ENCODE data around the gene LETM1.
A peak's percentile ranks its signal among the peaks of the same experiment; 100 is the strongest.

LETM1 gene

DNA sequence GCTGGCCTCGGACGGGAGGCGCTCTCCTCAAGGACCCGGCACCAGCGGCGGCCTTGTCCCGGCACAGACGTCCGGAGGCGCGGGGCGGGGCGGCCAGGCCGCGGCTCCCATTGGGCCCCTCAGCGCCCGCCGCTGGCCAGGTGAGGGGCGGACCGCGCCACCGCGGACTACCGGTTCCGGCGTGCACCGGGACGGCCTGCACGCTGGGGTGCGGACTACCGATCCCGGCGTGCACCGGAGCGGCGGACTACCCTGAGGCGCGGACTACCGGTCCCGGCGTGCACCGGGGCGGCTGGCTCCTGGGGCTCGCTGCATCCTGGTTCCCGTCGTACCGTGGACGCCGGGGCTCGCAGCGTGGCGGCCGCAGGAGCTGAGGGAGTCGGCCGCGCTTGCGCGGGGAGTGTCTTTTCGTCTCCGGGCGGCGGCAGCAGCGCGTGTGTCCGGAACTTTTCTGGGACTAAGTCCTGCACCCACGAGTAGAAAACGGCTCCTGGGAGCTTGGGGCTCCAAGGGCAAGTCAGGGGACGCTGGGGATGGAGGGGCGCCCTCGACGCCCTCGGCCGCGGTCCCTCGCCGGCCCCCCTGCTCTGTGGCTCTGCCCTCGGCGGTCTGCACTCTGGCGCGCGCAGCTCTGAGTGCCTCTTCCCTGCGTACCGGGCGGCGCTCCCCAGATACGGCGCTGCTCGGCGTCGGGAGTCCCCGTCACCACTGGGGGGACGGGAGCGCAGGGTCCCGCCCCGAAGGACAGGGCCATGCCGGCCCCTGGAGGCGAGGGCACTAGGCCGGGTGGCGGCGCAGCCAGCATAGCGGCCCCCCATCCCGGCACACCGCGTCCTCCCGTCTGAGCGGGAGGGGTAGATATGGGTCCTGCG, at the start of gene LETM1:
LETM1 (minus strand) TSS at position 86 of the 872 bp plus-strand sequence. CDS start 206 bp downstream, outside the sequence.
- peak; percentile 90 to 92 for DNase-seq

DNA sequence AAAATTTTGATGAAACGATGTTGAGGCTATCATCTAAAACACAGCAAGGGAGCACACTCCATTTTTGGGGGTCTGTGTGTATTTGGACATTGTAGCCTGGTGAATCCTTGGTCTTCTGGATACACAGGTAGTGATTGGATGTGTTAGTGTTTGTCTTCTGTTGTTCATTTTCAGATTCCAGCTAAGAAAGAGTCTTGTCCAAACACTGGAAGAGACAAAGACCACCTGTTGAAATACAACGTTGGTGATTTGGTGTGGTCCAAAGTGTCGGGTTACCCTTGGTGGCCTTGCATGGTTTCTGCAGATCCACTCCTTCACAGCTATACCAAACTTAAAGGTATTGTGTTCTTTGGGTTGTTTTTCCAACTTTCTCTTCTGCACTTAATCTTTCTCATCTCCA, 48.1 kb upstream of the LETM1 start:
- DNase-seq, result no peak

DNA sequence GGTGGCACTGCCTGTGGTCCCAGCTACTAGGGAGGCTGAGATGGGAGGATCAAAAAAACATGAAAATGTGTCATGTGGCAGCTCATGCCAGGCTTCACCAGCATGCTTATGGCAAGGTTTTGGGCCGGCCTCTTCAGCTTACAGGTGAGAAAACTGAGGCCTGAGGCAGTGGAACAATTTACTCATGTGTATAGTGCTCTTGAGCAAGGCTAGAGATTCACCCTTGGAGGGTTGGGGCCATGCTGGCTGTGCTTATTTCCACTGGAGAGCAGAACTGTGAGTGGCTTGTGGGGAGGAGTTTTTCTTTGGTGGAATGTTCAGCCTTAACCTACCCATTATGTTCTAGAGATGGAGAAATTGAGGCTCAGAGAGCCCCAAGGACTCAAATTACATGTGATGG, 47.1 kb upstream of the LETM1 start:
- DNase-seq, result no peak

DNA sequence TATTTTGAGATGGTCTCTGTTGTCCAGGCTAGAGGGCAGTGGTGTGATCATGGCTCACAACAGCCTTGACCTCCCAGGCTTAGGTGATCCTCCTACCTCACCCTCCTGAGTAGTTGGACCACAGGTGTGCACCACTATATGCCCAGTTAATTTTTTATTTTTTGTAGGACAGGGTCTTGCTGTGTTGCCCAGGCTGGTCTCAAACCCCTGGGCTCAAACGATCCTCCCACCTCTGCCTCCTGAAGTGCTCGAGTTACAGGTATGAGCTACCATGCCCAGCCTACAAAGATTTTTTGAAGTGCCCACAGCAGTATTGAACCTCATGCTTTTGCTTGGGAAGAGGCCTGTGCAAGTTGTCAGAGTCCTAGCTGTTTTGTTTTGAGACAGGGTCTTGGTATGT, 46.3 kb upstream of the LETM1 start:
- DNase-seq, result no peak

DNA sequence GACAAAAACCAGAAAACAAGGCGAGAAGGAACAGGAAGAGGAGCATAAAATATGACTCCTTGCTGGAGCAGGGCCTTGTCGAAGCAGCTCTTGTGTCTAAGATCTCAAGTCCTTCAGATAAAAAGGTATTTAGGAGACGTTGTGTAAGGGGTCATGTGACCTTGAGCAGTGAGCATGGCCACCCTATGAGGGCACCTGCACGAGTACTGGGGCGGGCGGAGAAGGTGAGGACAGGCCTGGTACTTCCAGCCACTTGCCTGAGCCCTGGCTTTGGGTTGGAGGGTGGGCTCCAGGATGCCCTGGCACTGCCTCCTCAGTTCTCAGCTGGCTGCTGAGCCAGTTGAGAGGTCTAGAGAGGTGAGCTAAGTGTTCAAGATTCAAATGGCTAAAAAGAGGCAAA, 45.2 kb upstream of the LETM1 start:
- no peak for DNase-seq

DNA sequence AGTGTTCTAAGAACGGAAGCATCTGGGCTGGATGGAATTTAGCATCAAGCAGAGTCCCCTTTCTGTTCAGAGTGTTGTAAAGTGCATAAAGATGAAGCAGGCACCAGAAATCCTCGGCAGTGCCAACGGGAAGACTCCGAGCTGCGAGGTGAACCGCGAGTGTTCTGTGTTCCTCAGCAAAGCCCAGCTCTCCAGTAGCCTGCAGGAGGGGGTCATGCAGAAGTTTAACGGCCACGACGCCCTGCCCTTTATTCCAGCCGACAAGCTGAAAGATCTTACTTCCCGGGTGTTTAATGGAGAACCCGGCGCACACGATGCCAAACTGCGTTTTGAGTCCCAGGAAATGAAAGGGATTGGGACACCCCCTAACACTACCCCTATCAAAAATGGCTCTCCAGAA, 44.7 kb upstream of the LETM1 start:
- DNase-seq, result no peak

DNA sequence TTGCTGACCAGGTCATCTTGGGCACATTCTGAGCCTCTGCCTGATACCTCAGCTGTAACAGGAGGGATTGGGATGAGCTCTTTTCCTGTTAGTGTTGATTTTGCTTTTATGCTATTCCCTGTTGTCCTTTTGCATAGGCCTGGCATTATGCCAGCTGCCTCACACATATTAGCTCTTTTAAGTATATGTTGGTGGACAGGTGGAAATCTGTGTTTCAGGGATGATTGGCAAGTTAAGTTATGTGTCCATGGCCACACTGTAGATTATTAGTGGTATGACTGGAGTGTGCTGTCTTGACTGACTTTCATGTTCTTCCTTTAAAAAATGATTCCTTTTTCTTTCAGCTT, 44.1 kb upstream of the LETM1 start:
- no peak for DNase-seq

DNA sequence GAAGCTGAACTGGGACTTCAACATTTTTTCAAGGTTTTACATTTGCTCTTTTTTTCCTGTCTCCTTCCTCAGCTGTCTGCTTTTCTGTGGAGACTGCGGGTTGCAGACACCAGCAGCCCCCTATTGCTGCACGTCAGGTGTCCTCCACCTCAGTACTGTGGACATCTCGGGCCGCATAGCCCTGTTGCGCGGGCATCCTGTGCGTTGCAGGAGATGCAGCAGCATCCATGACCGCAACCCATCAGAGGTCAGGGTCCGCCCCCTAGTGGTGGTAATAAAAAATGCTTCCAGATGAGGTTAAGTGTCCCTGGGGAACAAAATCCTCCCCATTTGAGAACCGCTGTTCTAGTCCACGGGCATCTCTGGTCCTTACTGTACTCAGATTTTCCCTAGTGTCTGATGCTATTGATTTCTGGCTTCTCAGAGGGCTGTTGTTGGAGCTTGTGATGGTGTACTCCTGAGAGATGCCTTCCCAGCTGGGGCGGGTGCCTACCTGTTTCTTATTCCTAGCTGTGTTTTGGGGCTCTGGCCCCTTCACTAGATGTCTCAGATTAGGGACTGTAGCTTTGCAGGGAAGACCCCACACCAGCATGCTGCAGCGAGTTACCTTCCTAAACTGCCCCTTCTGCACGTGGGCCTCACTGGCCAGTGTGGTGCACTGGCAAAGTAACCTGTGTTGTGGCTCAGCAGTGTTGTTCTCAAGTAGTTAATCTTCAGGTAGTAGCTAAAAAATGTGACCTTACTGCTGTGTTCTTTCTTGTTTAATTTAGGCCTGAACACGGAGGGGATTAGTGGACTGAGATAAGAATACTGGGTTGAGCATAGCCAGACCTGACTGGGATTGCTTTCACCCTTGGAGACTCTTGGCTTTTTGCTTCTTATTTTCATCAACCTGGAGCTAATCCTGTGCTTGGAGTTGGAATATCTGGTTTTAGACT, 43.5 kb upstream of the LETM1 start:
- peak; percentile 72 to 78 for DNase-seq

DNA sequence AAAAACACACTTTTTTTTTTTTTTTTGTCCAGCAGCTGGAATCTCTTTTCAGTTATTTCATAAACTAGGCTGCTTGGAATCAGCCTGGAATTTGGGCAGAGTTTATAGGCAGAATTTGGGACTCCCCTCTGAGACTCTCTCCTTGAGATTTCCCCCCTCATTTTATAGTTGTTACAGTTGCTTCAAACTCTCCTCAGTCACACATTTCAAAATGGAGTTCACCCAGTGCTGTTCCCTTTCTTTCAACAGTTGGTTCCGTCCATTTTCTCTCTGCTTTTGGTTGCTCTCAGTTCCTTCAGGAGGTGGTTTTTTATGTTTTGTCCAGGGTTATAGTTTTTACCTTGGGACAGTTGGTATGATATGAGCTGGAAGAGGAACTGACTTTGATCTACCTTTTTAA, 42.7 kb upstream of the LETM1 start:
- DNase-seq, result no peak

DNA sequence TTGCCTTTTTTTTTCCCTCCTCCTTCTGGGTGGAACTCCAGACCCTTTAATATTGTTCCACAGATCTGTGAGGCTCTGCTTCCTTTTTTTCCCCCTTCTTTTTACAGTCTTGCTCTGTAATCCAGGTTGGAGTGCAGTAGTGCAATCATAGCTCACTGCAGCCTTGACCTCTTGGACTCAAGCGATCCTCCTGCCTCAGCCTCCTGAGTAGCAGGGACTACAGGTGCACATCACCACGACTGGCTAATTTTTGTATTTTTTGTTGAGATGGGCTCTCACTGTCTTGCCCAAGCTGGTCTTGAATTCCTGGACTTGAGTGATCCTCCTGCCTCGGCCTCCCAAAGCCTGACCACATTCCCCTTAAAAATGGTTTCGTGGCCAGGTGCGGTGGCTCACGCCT, 42.1 kb upstream of the LETM1 start:
- no peak for DNase-seq

DNA sequence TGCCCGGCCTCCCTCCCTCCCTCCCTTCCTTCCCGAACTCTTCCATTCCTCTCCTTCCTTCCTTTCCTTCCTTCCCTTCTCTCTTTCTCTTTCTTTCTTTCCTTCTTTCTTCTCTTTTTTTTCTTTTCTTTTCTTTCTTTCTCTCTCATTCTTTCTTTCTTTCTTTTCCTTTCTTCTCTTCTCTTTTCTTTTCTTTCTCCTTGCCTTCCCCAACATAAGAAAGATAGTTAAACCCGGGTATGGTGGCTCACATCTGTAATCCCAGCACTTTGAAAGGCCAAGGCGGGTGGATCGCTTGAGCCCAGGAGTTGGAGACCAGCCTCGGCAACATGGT, 40.7 kb upstream of the LETM1 start:
- DNase-seq, result no peak

DNA sequence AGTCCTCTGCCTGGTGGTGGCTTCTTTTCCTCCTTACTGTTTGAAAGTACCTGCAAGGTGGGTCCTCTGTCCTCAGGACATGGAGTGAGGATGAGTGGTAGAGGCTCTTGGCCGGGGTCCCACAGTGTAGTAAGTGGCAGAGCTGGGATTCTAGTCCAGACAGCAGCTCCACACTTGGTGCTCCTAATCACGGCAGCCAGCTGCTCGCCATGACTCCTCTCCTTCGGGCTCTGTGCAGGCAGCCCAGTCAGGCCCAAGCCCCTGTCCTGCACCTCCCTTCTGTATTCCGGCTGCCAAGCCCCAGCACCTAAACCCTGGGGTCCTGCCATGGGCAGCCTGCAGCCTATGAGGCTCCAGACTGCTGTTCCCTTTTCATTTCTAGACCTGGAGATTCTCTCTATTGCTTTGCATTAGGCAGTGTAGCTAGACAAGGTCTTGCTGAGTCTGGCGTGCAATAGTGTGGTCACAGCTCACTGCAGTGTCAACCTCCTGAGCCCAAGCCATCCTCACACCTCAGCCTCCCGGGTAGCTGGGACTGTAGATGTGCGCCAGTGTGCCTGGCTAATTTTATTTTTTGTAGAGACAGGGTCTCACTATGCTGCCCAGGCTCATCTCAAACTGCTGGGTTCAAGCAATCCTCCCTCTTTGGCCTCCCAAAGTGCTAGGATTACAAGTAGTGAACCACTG, 40.2 kb upstream of the LETM1 start:
- DNase-seq, result no peak

DNA sequence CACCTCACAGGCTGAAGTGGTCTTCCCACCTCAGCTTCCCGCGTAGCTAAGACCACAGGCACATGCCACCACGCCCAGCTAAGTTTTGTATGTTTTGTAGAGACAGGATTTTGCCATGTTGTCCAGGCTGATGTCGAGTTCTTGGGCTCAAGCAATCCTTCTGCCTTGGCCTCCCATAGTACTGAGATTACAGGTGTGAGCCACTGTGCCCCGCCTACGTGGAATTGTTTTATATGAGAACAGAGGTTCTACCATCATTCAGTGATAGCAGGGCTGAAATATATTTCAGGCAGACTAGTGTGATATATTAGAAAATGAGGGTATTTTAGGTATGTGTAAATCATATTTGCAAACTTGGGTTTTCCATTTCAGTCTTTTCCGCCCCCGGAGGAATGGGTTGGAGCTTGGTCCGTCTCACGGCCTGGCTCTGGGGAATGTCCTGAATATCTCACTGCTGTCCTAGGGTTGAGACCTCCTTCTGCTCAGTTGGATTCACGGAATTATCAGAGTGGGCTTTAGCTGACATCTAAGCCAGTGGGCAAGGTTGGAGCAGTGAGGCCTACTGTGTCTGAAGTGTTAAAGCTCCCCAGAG, 35.1 kb upstream of the LETM1 start:
- DNase-seq, result no peak

DNA sequence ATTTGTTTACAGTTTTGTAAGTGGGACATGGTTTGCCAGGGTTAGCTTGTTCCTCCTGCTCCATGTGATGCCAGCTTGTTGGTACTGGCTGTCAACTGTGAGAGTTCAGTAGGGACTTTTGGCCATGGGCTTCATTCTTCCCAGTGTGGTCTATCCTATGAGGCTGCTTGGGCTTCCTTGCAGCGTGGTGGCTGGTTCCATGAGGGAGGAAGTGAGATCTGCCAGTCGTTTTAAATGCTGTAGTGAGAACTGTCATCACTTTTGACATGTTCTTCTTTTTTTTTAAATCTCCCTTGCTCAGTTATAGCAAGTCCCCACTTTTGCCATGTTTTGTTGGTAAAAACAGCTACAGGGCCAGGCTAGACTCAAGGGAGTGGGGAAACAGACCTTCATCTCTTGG, 31.1 kb upstream of the LETM1 start:
- peak; percentile 19 to 28 for DNase-seq

DNA sequence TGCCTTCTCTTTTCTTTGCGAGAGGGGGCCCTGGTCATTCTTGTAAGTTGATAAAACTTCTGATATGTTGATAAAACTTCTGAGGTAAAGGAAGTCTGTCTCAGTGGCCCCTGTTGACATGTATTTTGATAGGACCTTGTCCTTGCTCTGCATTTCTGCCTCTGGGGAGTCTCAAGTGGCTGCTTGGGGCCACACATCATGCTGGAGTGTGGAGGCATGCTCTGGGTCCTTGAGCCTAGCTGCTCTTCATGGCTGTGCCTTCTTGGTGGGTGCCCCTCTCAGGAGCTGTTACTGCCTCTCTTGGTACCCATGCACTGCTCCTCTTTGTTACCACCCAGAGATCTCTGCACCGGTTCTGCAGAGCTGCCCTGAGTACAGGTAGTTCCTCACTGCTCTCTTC, 29.5 kb upstream of the LETM1 start:
- DNase-seq, result no peak

DNA sequence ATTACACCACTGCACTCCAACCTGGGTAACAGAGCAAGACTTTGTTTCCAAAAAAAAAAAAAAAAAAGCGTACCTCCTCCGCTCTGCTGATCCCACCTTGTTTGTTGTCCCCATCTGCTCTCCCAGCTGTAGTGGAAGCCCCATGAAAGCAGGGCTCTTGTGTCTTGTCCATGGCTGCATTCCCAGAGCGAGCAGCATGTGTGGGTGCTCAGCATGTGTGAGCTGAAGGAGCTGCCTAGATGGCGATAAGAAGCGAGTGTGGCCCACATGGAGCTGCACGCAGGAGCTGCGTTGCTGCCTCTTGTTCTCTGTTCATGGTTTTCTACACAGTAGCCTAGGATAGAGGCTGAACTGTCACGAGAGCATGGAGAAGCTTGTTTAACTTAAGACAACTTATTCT, 27.6 kb upstream of the LETM1 start:
- DNase-seq, result no peak

DNA sequence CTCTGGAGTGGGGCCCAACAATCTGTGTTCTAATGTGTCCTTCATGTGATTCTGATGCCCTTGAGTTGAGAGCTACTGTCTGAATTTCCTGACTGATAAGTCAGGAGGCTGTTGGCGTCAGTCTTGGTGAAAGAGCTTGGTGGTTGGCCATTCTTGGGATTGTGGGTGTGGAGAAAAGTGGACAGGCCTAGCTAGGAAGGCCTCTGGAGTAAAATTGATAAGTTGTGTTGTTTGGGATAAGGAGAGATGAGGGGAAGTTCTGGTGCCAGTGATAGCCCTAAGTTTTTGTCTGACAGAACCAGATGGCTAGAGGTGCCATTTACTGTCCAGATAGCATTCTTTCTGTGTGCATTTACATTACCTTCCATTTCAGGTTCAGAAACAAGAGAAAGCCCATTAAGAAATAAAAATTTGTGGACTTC, 26.9 kb upstream of the LETM1 start:
- no peak for DNase-seq

DNA sequence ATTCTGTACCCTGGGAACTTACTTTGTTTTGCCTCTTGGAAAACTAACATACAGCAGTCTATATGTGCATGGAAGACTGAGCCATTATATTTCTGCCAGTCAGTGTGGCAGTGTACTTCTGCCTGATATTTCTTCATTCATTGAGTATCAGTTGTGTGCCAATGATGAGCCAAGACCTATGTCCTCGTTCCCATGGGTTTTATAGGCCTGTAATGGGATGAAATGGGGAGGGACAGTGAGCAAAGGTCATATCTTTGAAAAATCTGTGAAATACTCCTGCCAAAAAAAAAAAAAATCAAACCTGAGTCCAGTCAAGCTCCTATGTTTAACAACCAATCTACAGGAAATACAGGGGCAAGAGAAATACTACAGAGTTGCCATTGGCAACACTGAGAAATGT, 24.4 kb upstream of the LETM1 start:
- no peak for DNase-seq

DNA sequence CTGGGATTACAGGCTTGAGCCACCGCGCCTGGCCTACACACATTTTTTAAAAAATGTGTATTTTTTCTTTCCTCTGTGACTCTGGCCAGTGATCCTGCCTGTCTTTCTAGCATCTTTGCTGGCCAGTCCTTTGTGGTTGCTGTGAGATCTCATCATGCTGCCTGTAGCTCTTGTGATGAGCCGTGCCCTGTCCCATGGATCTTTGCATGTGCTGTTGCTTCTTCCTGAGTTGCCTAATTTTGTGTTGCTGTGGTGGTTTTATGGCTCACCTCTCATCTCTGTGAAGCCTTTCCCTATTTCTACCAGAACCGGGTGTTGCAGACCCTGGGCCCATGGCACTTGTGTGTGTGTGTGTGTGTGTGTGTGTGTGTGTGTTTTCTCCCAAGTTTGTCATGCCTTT, 23.5 kb upstream of the LETM1 start:
- DNase-seq, result no peak

DNA sequence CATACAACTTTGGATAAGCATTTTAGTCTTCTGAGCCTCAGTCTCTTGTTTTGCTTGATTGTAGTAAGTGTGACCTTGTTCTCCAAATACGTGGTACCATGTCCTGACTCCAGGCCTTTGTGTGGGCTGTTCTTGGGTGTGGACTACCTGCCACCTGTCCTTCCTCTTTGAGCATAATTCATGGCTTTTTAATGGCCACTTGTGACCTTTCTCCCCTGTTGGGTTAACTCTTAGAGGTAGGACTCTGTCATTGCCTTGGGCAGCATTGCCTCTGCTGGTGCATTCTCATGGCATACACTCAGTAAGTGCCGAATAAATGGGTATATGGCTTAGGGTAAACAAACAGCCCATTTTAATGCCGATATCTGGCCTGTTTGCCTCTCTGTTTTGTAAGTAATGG, 18.2 kb upstream of the LETM1 start:
- DNase-seq, result no peak

DNA sequence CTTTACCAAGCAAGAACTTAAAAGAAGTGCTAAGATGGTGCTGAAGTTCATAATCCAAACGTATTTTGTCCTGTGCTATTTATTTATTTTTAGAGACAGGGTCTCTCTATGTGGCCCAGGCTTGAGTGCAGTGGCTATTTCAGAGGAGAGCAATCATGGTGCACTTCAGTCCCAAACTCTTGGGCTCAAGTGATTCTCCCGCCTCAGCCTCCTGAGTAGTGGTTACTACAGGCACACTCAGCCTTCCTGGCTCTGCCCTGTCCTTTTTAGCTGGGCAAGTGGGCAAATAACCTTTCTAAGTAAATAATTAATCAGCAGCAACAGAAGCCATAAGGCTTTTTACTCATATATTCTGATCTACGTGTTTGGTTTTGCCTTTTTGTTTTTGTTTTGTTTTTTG, 17.8 kb upstream of the LETM1 start:
- no peak for DNase-seq

DNA sequence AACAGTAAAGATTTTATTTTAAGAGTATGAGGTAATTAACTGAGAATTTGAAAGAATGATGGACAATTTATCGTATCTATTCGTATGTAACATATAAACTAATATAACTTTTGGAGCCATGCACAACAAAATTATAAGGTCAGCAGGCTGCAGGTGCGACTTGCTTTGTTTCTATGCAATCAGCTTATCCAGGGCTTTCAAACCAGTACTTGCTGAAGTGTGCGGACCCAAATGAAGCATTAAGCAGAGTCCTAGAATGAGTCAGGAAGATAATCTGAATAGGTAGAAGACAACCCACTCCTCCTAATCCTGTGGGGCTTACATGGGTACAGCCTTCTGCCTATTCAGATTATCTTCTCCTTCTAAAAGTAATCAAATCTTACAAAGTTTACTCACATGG, 17.3 kb upstream of the LETM1 start:
- DNase-seq, result no peak

DNA sequence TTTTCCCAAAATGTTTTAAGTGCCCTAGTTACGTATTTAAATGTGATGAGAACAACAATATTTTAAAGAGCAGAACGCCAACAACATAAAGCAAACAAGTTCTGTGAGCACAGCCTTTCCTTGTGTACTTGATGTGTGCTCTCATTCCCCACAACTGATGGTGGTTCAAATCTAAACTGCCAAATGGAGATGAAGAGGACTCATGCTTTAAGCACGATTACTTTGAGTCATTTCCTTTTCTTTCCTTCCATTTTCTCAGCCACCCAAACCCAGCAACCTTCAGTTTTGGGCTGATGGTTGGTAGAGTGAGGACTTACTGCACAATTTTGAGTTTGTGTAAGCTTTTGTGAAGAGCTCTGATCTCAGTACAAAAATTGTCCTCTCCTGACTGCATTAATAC, 16.9 kb upstream of the LETM1 start:
- DNase-seq, result no peak

Measured in Kasumi-1 (cell line).